Upper lobe of left lung (tissue), 4 donors: ENCODE results near the gene ARRB1.

Experiments used
- CTCF ChIP-seq, 6 experiments: fragments of 450-650 bp in 4 of 6; fragments of 200-600 bp in 2 of 6; sonication (generic) in 2 of 6; IDR thresholded peaks; one replicate each; pipeline ENCODE4 v1.5.1; 2016 to 2019; ENCODE audit warnings: antibody characterized with exemption in 6 of 6
- POLR2A ChIP-seq, 4 donors: fragments of 450-650 bp; IDR thresholded peaks; one replicate each; pipeline ENCODE4 v1.5.1; 2016 to 2017; ENCODE audit warnings: antibody characterized with exemption in 4 of 4, mild to moderate bottlenecking in 2 of 4

- TF ChIP-seq CTCF (IDR thresholded peaks at IDR 0.05) (no peak), POLR2A (IDR thresholded peaks at IDR 0.05) (no peak)
Measured at GRCh38 chr11:75317446-75318122, 33.9 kb downstream of the ARRB1 start.
